HEK293 (cell line): Measurements from ENCODE around the gene SLC16A13.

Experiments
- KLF1 ChIP-seq: fragments of 450-650 bp; formaldehyde crosslinking; IDR thresholded peaks from 2 replicates; pipeline ENCODE4 v1.5.1; 2016; ENCODE audit warnings: missing biosample characterization, missing genetic modification characterization
- KLF9 ChIP-seq: fragments of 450-650 bp; formaldehyde crosslinking; IDR thresholded peaks from 2 replicates; pipeline ENCODE4 v1.5.1; 2016; ENCODE audit warnings: missing biosample characterization, missing genetic modification characterization, low read depth
- ZNF335 ChIP-seq: fragments of 450-650 bp; formaldehyde crosslinking; conservative IDR thresholded peaks from 2 replicates; pipeline ENCODE4 v1.5.1; 2016; ENCODE audit warnings: missing biosample characterization, missing genetic modification characterization
- ZNF830 ChIP-seq: fragments of 450-650 bp; IDR thresholded peaks from 2 replicates; pipeline ENCODE4 v1.5.0; 2018; ENCODE audit warnings: missing biosample characterization, missing genetic modification characterization, low read depth, mild to moderate bottlenecking, moderate library complexity
- ZSCAN30 ChIP-seq: fragments of 450-650 bp; IDR thresholded peaks from 2 replicates; pipeline ENCODE4 v1.5.1; 2018; ENCODE audit warnings: missing biosample characterization, mild to moderate bottlenecking, missing genetic modification characterization, moderate library complexity
- TF ChIP-seq, protein P1 (sequence below): fragments of 450-650 bp; formaldehyde crosslinking; optimal IDR thresholded peaks from 2 replicates; pipeline ENCODE3; 2016; ENCODE audit warnings: missing biosample characterization, mild to moderate bottlenecking, missing genetic modification characterization
- TF ChIP-seq, protein P2 (sequence below): fragments of 450-650 bp; formaldehyde crosslinking; IDR thresholded peaks from 2 replicates; pipeline ENCODE4 v1.5.1; 2016; ENCODE audit warnings: missing biosample characterization, missing genetic modification characterization
- TF ChIP-seq, protein P3 (sequence below): sonication (generic); formaldehyde crosslinking; IDR thresholded peaks from 2 replicates; pipeline ENCODE4 v1.8.1; 2022; ENCODE audit warnings: mild to moderate bottlenecking, moderate library complexity, missing genetic modification reagents
- TF ChIP-seq, protein P4 (sequence below): fragments of 450-650 bp; formaldehyde crosslinking; IDR thresholded peaks from 2 replicates; pipeline ENCODE4 v1.5.1; 2016; ENCODE audit warnings: missing biosample characterization, missing genetic modification characterization
- TF ChIP-seq, protein P5 (sequence below): fragments of 450-650 bp; formaldehyde crosslinking; IDR thresholded peaks from 2 replicates; pipeline ENCODE4; 2016; ENCODE audit warnings: missing biosample characterization, missing genetic modification characterization

DNA sequence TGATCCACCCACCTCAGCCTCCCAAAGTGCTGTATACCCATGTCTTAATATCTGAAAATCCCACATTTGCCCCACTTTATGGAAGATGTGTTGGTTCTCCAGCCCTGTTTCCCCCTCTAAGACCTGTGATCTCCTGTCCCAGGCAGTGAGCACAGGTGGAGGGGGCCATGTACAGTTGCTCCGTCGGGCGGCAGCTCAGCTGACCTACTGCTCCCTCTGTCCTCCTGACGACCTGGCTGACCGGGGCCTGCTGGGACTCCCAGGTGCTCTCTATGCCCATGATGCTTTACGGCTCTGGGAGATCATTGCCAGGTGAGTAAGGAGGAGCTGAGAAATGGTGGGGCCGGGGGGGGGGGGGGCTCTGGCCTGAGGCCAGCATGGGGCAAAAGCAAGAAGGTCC lies 30.1 kb upstream of the SLC16A13 start:
- TF ChIP-seq, protein P1, sequence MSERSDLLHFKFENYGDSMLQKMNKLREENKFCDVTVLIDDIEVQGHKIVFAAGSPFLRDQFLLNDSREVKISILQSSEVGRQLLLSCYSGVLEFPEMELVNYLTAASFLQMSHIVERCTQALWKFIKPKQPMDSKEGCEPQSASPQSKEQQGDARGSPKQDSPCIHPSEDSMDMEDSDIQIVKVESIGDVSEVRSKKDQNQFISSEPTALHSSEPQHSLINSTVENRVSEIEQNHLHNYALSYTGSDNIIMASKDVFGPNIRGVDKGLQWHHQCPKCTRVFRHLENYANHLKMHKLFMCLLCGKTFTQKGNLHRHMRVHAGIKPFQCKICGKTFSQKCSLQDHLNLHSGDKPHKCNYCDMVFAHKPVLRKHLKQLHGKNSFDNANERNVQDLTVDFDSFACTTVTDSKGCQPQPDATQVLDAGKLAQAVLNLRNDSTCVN: no peak
- TF ChIP-seq ZNF830 (tag by site-specific recombination): no peak
- TF ChIP-seq KLF1 (tag by site-specific recombination): no peak
- TF ChIP-seq, protein P2, sequence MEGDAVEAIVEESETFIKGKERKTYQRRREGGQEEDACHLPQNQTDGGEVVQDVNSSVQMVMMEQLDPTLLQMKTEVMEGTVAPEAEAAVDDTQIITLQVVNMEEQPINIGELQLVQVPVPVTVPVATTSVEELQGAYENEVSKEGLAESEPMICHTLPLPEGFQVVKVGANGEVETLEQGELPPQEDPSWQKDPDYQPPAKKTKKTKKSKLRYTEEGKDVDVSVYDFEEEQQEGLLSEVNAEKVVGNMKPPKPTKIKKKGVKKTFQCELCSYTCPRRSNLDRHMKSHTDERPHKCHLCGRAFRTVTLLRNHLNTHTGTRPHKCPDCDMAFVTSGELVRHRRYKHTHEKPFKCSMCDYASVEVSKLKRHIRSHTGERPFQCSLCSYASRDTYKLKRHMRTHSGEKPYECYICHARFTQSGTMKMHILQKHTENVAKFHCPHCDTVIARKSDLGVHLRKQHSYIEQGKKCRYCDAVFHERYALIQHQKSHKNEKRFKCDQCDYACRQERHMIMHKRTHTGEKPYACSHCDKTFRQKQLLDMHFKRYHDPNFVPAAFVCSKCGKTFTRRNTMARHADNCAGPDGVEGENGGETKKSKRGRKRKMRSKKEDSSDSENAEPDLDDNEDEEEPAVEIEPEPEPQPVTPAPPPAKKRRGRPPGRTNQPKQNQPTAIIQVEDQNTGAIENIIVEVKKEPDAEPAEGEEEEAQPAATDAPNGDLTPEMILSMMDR: no peak
- no peak for TF ChIP-seq KLF9
- TF ChIP-seq, protein P3, sequence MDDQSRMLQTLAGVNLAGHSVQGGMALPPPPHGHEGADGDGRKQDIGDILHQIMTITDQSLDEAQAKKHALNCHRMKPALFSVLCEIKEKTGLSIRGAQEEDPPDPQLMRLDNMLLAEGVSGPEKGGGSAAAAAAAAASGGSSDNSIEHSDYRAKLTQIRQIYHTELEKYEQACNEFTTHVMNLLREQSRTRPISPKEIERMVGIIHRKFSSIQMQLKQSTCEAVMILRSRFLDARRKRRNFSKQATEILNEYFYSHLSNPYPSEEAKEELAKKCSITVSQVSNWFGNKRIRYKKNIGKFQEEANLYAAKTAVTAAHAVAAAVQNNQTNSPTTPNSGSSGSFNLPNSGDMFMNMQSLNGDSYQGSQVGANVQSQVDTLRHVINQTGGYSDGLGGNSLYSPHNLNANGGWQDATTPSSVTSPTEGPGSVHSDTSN (CRISPR knock-in tag): no peak
- TF ChIP-seq, protein P4, sequence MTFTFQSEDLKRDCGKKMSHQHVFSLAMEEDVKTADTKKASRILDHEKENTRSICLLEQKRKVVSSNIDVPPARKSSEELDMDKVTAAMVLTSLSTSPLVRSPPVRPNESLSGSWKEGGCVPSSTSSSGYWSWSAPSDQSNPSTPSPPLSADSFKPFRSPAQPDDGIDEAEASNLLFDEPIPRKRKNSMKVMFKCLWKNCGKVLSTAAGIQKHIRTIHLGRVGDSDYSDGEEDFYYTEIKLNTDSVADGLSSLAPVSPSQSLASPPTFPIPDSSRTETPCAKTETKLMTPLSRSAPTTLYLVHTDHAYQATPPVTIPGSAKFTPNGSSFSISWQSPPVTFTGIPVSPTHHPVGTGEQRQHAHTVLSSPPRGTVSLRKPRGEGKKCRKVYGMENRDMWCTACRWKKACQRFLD: no peak
- no peak for TF ChIP-seq ZSCAN30 (tag by site-specific recombination)
- TF ChIP-seq, protein P5, sequence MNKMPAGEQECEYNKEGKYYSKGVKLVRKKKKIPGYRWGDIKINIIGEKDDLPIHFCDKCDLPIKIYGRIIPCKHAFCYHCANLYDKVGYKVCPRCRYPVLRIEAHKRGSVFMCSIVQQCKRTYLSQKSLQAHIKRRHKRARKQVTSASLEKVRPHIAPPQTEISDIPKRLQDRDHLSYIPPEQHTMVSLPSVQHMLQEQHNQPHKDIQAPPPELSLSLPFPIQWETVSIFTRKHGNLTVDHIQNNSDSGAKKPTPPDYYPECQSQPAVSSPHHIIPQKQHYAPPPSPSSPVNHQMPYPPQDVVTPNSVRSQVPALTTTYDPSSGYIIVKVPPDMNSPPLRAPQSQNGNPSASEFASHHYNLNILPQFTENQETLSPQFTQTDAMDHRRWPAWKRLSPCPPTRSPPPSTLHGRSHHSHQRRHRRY (tag by site-specific recombination): no peak
- TF ChIP-seq ZNF335: no peak
